Stimulated activated CD8-positive, alpha-beta memory T cell treated with anti-CD3 and anti-CD28 coated beads, Interleukin-4, amount 100 ng/mL, for 24 hours (primary cell): ENCODE measurements around the gene PPP2R5C.

Experiments used
- DNase-seq: peaks from one replicate; pipeline ENCODE4 v3.0.0-alpha.2; 2020; ENCODE audit warnings: low read depth

The PPP2R5C gene

DNA sequence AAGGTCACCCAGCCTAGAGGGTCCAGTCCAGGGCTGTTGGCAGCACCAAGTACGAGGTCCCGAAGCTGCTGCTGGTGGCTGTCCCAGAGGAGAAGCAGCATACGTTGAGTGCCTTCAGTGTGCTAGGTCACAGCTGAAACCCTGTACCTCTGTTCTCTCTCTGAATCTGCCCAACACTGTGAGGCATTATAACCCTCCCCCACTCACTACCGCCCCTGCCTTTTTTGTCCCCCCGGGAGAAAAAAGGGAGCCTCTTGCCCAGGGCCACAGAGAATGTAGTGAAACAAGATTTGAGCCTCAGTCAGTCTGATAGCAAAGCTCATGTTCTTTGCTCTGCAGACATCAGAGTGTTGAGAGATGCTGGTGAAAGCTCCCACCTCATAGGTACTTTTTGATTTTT is 53.4 kb downstream of the PPP2R5C start:
- DNase-seq = no peak

DNA sequence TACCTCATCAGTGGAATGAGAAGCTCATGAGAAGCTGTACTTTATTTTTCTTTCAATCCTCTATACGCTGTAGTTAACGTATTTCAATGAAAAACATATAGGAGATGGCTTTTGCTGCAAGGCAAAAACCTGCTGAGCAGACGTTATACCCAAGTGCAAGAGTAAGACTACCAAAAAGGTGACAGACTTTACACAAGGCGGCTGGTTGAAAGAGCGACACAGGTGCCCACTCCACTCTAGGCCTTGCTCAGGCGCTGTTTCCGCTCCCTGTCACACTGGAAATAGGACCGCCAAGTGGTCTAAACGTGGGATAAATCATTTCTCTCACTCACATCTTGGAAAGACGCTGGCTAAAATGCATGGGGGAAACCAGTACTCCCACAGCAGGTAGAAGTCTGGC is 54.5 kb downstream of the PPP2R5C start:
- DNase-seq = no peak

DNA sequence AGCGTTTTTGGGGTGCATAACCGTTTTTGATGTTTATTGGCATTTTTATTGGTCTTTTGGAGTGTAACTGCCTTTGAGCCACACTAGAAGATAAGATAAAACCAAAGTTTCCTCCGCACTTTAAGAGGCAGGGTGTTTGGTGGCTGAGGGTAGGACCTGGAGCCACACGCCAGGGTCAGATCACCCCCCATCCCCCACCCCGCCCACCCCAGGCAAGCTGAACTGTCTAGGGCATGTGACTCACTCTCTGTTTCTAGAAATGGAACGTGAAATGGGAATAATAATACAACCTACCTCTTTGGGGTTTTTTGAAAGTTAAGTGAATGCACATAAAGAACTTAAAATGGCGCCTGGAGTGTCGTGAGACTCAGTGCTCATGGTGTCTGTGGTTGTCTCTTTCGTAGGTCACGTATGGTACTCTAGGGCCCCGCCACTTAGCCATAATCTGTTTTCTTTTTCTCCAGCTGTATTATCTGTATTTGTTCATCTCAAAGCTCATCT is 56.0 kb downstream of the PPP2R5C start:
- no peak for DNase-seq

DNA sequence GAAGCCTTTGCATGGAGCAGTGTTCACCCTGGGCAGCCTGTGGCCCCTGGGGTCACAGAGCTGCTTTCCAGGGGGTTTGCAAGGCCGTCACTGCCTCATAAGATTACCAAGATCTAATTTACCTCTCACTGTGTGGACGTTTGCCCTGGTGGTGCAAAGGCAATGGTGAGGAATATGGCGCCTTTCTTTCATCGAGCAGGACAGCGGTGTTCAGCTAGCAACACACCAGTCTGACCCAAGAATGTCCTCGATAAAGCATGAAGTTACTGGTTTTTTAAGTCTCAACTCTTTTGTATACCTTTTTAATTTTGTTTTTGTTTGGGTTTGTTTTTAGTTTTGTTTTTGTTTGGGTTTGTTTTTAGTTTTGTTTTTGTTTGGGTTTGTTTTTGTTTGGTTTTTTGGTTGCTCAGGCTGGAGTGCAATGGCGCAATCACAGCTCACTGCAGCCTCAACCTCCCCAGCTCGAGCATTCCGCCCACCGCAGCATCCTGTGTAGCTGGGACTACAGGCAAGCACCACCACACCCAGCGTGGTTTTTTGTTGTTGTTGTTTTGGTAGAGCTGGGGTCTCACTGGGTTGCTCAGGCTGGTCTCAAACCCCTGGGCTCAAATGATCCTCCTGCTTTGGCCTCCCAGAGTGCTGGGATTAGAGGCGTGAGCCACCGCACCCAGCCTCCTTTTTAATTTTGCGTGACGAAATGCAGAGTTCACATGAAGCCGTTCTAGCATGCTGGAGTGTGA is 57.9 kb downstream of the PPP2R5C start:
- DNase-seq = no peak

DNA sequence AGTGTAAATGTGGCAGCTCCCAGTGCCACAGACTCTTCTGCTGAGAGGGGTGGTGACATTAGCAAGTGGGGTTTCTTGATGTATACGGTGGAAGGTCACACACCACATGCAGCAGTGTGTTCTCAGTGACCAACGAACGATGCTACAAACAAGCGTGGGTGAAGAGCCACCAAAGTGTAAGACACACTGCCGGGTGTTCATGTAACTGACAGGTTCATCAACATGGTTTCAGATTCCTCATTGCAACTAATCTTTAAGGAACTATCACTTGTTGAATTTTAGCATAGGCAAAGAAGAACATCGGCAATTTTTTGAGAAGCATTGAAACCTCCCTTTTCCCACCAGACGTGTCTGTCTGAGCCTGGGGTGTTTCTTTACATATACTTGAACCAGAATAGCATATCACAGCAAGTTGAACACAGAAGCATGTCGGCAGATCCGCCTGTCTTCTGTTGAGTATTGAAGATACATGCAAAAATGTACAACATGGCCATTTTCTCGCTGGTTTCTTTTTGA is 58.8 kb downstream of the PPP2R5C start:
- DNase-seq = no peak

DNA sequence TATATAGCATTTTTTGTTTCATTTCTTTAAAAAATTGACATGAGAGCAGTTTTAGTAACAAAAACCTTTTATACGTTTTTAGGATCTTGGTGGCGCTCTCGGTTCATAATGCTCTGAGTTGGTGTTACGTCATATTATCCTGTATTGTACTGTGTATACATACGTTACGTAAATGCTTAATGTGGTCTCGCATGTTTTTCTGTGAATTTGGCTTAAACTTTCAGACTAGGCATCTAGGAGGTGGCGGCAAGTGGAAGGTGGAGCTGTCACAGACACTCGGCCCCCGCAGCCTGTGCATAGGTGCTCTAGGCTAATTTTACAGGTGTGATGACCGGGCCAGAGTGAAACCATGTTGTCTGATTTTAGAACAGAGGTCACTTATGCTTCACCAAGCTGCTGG is 60.0 kb downstream of the PPP2R5C start:
- DNase-seq = no peak

DNA sequence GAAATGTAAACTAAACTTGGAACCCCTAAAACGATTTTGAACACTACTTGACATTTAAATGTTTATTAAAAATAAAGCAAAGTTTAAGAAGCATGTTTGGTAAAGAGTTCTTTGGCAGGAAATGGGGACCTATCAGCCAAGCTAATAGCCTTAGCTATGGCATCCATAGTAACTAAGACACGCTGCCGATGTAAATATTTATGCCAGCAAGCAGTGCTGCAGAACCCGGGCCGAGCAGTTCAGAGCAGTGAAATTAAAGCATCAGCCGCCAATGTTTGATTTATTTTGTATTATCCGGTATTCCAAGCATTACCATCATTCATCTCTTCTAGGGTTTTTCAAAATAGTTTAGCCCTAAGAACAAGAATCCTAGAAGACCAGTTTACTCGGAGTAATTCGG is 61.6 kb downstream of the PPP2R5C start:
- no peak for DNase-seq

DNA sequence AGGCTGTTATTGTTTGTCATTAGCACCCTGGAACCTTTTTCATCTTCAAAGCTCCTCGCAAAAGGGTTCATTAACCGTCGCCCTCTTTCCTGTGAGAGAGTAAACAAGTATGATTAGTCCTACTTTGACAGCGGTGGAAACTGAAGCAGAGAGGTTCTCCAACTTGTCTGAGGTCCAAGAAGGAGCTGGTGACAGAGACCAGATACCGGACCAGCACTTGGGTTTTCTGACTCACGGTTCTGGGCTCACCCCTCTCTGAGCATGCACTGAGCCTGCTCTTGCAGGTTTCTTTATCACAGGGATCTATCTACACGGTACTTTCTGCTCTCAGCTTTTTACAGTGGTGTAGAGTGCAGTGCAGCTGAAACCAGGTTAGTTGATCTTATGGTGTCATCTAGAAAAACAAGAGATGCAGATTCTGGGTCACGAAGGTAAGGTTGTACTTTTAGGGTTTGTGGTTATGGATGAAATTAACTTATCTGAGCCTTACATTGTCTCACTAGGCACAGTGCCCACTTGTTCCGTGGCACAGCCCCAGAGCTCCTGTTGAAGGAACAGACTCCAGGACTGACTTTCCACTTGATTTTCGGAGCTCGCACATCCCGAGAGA is 62.1 kb downstream of the PPP2R5C start:
- DNase-seq = peak; percentile 56

DNA sequence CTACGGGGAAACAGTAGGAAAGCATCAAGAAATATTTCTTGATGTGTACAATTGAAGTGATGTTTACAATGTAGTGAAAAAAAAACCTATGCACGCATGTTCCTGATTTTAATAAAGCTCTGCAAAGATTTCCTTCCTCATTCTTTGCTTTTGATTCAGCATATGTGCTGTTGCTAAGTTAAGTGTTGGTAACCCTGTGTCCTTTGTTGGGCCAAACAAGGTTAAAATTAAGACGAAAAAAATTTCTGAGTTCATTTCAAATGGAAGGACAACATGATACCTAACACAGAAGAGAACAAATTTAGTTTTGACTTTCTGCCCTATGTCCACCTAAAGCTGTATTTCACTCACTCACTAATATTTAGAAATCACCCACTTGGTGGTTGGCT is 62.8 kb downstream of the PPP2R5C start:
- DNase-seq = no peak

DNA sequence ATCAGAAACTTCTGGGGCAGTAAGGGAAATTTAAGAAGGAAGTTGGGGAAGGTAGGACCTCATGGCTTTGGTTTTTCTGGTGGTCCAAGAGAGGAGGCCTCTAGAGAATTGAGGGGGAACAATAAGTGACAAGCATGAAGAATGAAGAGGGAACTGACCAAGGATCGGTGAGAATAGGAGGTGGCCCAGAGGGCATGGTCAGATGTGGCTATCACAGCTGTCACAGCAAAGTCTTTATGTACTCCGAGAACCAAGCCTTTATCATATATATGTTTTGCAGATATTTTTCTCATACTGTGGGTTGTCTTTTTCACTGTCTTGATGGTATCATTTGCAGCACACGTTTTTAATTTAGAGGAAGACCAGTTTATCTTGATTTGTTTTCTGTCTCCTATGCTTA is 64.3 kb downstream of the PPP2R5C start:
- no peak for DNase-seq

DNA sequence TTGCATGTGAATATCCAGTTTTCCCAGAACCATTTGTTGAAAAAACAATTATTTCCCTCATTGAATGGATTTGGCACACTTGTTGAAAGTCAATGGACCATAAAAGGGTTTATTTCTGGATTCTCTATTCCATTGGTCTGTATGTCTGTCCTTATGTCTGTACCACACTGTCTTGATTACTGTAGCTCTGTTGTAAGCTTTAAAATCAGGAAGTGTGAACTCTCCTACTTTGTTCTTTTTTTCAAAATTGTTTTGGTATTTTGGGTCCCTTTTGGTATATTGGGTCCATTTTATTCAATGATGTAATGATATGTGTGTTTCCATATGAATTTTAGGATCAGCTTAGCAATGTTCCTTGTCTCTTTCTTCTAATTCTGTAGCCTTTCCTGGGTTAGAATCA is 64.8 kb downstream of the PPP2R5C start:
- DNase-seq = no peak

DNA sequence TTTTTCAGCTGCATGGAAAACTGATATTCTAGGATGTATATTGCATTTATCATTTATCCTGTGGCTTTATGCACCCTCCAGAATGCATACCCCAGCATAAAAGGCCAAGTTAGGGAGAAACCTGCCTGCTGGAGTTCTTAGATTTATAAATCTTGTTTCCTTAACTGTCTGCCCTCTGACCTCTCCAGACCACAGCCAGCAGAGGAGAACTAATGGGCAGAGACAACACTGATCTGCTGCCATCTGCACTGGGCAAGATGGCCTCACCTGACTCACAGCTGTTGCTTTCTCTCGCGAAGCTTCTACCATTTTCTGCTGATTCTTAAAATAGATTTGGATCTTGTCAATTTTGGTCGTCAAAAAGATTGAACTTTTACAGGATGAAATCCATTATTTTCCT is 65.8 kb downstream of the PPP2R5C start:
- no peak for DNase-seq

DNA sequence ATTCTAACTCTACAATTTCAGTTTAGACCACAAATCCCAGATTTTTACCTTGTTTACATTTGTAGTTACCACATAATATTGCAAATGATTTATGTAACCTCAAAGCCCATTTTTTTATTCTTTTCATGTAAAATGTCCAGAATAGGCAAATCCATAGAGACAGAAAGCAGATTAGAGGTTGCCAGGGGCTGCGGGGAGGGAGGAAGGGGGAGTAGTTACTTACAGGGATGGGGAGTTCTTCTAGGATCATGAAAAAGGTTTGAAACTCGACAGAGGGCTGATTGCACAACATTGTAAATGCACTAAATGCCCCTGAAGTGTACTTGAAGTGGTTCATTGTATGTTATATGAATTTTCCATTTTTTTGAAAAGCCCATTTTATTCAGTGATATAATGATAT is 66.5 kb downstream of the PPP2R5C start:
- no peak for DNase-seq

DNA sequence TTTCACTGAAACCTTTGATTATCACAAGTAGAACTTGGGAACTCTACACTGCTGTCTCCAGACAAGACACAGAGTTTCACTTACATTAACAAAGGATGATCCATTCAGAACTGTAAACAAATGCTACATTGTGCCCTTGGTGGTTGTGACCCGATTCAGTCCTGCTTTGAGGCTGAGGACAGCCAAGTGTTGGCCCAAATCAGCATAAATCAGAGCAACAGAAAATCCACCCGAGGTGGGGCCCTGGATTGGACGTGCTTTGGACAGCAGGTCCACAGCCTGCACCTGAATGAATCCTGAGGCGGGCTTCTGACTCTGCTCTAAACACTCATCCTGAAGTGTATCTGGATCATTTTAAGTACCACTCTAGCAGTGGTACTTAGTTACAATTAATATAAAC is 68.8 kb downstream of the PPP2R5C start:
- no peak for DNase-seq

DNA sequence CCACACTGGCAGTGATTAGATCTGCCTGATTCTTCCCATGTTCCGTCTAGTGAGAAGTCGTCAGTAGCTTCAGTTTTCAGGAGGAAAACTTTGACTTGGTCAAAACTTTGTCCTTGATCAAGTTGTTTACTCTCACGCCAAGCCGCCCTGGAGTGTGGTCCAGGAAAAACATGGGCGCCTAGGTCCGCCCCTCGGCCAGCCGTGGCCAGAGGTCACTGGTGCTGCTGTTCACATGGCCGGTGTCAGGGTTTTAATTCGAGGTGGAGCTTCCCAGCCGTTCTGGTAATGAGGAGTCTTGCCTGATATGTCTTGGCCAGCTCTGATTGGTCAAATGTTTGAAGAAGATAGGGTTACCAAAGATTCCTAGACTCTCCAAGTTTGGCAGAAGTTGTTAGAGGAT is 71.5 kb downstream of the PPP2R5C start:
- no peak for DNase-seq

DNA sequence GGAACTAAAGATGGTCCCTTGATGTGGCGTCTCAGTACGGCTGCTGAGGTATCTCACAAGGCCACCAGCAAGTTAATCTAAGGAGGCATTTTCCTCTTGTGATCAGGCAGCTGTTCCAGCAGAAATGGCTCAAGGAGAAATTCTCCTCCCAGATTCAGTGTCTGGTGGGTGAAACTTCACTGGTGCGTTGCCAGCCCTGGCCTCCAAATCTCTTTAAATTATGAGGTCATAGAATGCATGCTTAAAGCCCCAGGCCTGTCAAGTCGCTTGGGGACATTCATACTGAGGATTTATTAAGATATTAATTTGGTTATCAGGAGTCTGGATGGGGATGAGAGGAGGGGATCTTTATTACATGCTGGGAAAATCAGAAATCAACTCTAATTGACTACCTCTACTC is 72.9 kb downstream of the PPP2R5C start:
- DNase-seq = no peak

DNA sequence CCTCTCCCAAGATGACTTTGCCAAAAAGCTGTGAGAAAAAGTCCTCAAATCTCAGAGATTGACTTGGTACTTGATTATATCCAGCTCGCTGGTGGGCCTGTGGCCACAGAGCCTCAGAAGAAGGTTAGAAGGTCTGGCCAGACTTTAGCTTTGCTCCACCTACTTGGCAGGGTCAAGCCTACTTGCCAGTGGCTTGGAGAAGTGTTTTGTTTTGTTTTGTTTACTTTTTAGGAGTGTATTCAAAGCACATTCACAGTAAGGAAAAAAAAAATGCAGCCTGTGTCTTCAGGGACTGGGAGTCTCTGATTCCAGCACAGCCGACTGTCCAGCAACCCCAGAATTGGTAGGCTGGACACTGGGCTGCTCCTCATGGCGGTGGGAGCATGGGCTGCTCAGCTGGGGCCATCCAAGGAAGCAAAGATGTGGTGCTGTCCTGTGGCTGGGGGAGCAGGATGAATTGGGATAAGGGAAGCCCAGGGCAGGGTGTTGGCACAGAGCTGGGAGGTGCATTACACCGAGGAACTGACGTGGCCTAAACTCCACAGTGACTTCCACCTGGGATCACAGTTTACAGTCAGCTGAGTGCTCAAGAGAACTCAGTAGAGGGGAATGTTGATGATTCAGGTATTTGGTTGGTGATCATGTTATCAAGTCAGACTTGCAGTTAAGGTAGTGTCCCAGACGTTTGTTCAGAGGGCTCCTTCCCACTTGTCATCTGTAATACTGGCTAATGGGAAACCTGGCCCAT is 73.5 kb downstream of the PPP2R5C start:
- DNase-seq = no peak

DNA sequence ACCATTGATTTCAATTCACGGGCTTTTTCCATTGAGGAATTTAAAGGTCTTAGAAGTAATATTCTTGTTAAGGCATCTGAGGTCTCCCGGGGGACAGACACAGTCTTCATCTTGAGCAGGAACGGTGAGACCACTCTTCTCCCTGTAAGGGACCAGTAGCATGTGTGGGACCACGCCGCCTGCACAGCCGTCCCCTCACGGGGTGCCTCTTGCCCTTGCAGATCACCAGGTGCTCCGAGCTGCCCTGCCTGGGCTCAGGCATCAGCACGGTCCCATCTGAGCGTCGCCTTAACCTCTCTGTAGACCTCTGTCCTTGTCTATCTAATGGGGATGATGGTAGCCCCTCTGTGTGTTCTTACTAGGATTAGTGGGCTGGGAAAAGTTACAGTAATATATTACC is 74.1 kb downstream of the PPP2R5C start:
- no peak for DNase-seq

DNA sequence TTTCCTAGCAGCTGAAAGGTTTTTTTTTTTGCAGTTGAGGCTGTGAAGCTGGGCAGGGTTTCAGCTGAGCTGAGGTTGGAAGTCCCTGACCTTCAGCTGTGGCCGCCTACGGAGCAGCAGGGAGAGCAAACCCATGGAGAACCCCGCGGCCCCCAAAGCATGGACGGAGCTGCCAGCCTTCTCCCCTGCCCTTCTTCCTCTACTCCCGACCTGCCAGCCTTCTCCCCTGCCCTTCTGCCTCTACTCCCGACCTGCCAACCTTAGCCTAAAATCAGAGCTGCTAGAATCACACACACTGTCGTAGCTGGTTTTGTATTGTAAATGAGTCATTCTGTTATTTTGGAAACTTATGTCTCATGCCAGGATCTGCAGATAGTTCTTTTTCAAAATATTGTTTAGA is 74.6 kb downstream of the PPP2R5C start:
- no peak for DNase-seq

DNA sequence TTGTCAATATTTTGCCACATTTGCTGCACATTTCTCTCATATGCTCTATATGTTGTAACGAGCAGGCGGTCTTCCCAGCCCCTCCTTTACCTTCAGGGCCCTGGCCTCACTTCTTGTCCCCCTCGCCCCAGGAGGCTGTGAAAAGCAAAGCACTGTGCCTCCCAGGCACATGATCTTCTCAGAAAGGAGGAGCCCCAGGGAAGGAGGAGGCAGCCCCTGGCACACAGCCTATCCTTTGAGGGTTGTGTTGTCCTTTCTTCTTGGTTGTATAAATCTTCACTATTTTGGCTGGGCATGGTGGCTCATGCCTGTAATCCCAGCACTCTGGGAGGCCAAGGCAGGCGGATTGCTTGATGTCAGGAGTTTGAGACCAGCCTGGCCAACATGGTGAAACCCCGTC is 77.0 kb downstream of the PPP2R5C start:
- DNase-seq = no peak

DNA sequence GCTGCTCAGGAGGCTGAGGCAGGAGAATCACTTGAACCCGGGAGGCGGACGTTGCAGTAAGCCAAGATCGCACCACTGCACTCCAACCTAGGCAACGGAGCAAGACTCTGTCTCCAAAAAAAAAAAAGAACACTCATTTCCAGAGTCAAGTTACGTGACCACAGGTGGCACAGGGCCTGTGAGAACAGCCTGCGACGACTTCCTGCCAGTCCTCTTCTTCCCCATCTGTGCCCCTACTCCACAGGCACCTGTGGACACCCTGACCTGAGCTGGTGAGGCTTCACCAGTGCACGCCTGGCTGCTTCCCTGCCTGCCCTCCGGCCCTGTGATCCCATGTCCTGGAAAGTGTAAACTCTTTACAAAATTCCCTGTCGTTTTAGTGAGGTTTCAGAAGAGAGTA is 77.7 kb downstream of the PPP2R5C start:
- DNase-seq = no peak

DNA sequence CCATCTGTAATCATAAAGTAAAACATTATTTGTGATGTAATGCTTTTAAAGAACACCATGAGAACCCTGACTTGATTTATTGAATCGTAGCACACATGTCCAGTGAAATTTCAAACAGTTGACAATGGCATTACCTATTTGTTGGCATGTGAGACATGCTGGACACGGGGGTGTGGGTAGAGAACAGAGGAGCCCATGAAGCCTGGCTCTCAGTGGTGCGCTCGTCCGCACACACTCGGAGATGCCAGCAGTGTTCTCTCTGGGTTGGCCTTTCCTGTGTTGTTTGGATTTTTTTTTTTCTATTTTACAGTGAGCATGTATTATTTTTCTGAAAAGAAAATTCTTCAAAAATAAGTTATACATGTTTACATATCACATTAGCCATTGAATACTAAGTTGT is 78.2 kb downstream of the PPP2R5C start:
- DNase-seq = no peak
